ENCODE measurements around the gene GHRH. TPM values are rescaled to one million over a fixed set of nuclear protein-coding genes. Genes with fewer than 3 reads are reported as not detected.

GHRH gene
- total RNA-seq, 1 experiment from 2014 or later: not detected

DNA sequence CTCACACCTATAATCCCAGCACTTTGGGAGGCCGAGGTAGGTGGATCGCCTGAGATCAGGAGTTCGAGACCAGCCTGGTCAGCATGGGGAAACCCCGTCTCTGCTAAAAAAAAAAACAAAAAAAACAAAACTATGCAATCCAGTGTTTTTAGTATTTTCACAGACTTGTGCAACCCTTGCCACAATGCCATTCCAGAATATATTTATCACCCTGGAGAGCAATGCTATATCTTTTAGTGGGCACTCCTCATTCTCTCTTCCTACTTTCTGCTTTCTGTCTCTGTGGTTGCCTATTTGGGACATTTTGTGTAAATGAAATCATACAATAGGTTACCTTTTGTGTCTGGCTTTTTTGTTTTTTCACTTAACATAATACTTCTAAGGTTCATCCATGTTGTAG, 43.2 kb downstream of the GHRH start:
- ATAC-seq (no peak), DNase-seq (ENCODE audit: low read depth, low spot score) (no peak)
- Histone ChIP-seq H3K4me2 (ENCODE audit: low read length) (no peak overlapping the region), H3K27me3 (ENCODE audit: insufficient read depth, low read length) (no peaks in the 10 kb centered on the region), H3K79me2 (ENCODE audit: insufficient read depth, low read length) (peaks cover 24% of the 10 kb centered on the region), H3K9ac (ENCODE audit: low read length) (no peak overlapping the region), H3K4me1 (ENCODE audit: control insufficient read depth in 1 of 2, insufficient read depth in 2 of 2, low read length in 2 of 2) (no peaks in the 10 kb centered on the region), H3K9me3 (ENCODE audit: control insufficient read depth in 1 of 2, insufficient read depth in 1 of 2, low read depth in 1 of 2, low read length in 2 of 2) (no peaks in the 10 kb centered on the region), H3K27ac (ENCODE audit: low read depth, low read length) (no peak overlapping the region), H3K9me2 (ENCODE audit: insufficient read depth) (no peaks in the 10 kb centered on the region), H2AFZ (ENCODE audit: low read depth, low read length, poor library complexity, severe bottlenecking) (no peak overlapping the region), H4K20me1 (ENCODE audit: insufficient read depth) (peaks cover 14% of the 10 kb centered on the region), H3K36me3 (ENCODE audit: control insufficient read depth in 1 of 2, insufficient read depth in 2 of 2, low read length in 2 of 2) (peaks cover 34 to 42% of the 10 kb centered on the region in 2 experiments; a peak in 3 of 4 replicates), H3K4me3 (replicated peaks in 1 of 2; ENCODE audit: low read depth in 1 of 2, low read length in 2 of 2) (no peak overlapping the region)
- POLR2A ChIA-PET: no interaction called here
- BruUV-seq (replicated peaks): no TSS peak
- RAD21 ChIA-PET (ENCODE audit: low non-redundant PET in 1 of 2, low total read pairs in 2 of 2, uncharacterized antibody in 2 of 2, unreplicated experiment in 2 of 2): no interaction called here
- CTCF ChIA-PET: interaction anchor here (1.6 kb wide), 1 partner anchor 27 kb away, joined by 6 read pairs; no protein-coding TSS in a partner anchor
- TF ChIP-seq CBX3 (IDR thresholded peaks at IDR 0.05; ENCODE audit: low read depth) (no peak), ZNF274 (IDR thresholded peaks at IDR 0.05; ENCODE audit: low read depth, low read length) (no peak), ELF1 (IDR thresholded peaks at IDR 0.05; ENCODE audit: borderline replicate concordance, low read depth) (no peak), EZH2phosphoT487 (IDR thresholded peaks at IDR 0.05; ENCODE audit: borderline replicate concordance) (no peak), SIN3A (IDR thresholded peaks at IDR 0.05; ENCODE audit: low read depth) (no peak), EZH2 (IDR thresholded peaks at IDR 0.05) (no peak), FOSL1 (IDR thresholded peaks at IDR 0.05; ENCODE audit: low read depth) (no peak), YY1 (IDR thresholded peaks at IDR 0.05; ENCODE audit: extremely low read depth, insufficient replicate concordance, low read depth, low read length) (no peak), JUND (IDR thresholded peaks at IDR 0.05) (no peak), EGR1 (IDR thresholded peaks at IDR 0.05; ENCODE audit: low read depth) (no peak)
- TF ChIP-seq, protein P1, sequence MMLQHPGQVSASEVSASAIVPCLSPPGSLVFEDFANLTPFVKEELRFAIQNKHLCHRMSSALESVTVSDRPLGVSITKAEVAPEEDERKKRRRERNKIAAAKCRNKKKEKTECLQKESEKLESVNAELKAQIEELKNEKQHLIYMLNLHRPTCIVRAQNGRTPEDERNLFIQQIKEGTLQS (IDR thresholded peaks at IDR 0.05): no peak
- intact Hi-C loops (cut with micrococcal nuclease): no loop called here

DNA sequence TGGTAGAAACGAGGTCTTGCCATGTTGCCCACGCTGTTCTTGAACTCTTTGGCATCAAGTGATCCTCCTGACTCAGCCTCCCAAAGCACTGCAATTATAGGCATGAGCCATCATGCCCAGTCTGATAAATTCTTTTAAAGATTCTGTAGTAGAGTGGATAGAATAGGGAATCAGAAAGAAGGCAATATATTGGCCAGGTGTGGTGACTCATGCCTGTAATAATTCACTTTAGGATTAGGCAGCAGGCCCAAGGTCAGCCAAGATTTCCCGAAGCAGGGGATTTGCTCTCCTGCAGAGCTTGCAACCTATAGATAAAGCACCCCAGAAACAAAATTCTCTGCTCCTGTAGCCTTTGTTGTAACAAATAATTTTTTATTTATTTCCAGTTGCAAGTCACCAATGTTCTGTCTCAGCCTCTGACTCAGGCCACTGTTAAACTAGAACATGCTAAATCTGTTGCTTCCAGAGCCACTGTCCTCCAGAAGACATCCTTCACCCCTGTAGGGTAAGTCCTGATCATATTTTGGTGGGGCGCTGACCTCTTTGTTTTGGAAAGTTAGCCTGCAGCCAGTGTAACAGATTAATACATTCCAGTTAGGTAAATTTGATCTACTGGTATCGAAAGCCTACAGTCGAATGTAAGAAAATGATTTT, 51.8 kb downstream of the GHRH start:
- Histone ChIP-seq H3K9me2 (ENCODE audit: insufficient read depth) (no peaks in the 10 kb centered on the region), H3K27me3 (ENCODE audit: insufficient read depth, low read length) (no peaks in the 10 kb centered on the region), H3K79me2 (ENCODE audit: insufficient read depth, low read length) (peaks cover 12% of the 10 kb centered on the region; the same call in 1 of the 2 replicates), H2AFZ (ENCODE audit: low read depth, low read length, poor library complexity, severe bottlenecking) (no peak overlapping the region), H3K9ac (ENCODE audit: low read length) (no peak overlapping the region), H4K20me1 (ENCODE audit: insufficient read depth) (no peaks in the 10 kb centered on the region), H3K4me1 (ENCODE audit: control insufficient read depth in 1 of 2, insufficient read depth in 2 of 2, low read length in 2 of 2) (no peaks in the 10 kb centered on the region), H3K27ac (ENCODE audit: low read depth, low read length) (no peak overlapping the region), H3K36me3 (ENCODE audit: control insufficient read depth in 1 of 2, insufficient read depth in 2 of 2, low read length in 2 of 2) (peaks cover 52 to 67% of the 10 kb centered on the region in 2 experiments), H3K9me3 (ENCODE audit: control insufficient read depth in 1 of 2, insufficient read depth in 1 of 2, low read depth in 1 of 2, low read length in 2 of 2) (no peaks in the 10 kb centered on the region), H3K4me2 (ENCODE audit: low read length) (no peak overlapping the region), H3K4me3 (replicated peaks in 1 of 2; ENCODE audit: low read depth in 1 of 2, low read length in 2 of 2) (no peak overlapping the region)
- POLR2A ChIA-PET: no interaction called here
- CTCF ChIA-PET: interaction anchor here (0.7 to 1.3 kb wide), 2 partner anchors 17 to 128 kb away, joined by 3 read pairs; no protein-coding TSS in a partner anchor
- ATAC-seq (no peak), DNase-seq (ENCODE audit: low read depth, low spot score) (no peak)
- RAD21 ChIA-PET (ENCODE audit: low non-redundant PET in 1 of 2, low total read pairs in 2 of 2, uncharacterized antibody in 2 of 2, unreplicated experiment in 2 of 2): no interaction called here
- BruUV-seq (replicated peaks): no TSS peak
- intact Hi-C loops (cut with micrococcal nuclease): no loop called here
- no peak for TF ChIP-seq ELF1 (IDR thresholded peaks at IDR 0.05; ENCODE audit: borderline replicate concordance, low read depth)
- no peak for TF ChIP-seq RAD21 (IDR thresholded peaks at IDR 0.05; ENCODE audit: low read depth)
- no peak for TF ChIP-seq POLR2AphosphoS5 (IDR thresholded peaks at IDR 0.05; ENCODE audit: low read depth, low read length)
- no peak for TF ChIP-seq CTCF (IDR thresholded peaks at IDR 0.05 in 2 of 3, conservative IDR thresholded peaks at IDR 0.05 in 1 of 3; ENCODE audit: borderline replicate concordance in 1 of 3, insufficient read depth in 1 of 3, low read depth in 2 of 3, low read length in 2 of 3)
- no peak for TF ChIP-seq CEBPB (IDR thresholded peaks at IDR 0.05; ENCODE audit: low read depth)
- no peak for TF ChIP-seq SIN3A (IDR thresholded peaks at IDR 0.05; ENCODE audit: low read depth)
- no peak for TF ChIP-seq EZH2 (IDR thresholded peaks at IDR 0.05)
- TF ChIP-seq TCF7L2 (IDR thresholded peaks at IDR 0.05; ENCODE audit: borderline replicate concordance, extremely low read depth, insufficient read depth, insufficient read length): no peak

Data from HCT116 (cell line).